GM18868 (cell line): Measurements from ENCODE around the gene PTMA.
"Not testable (repeated sequence)": the region's sequence is repeated elsewhere in the genome, so short reads cannot be mapped to it uniquely, and the experiment has no call there.

Experiments used
- ATAC-seq: cut with Tn5 transposase; IDR thresholded peaks from one replicate; pipeline ENCODE4 v1.9.1; 2021; ENCODE audit warnings: mild to moderate bottlenecking, moderate library complexity; ENCODE audit not compliant: unreplicated experiment

PTMA gene

DNA sequence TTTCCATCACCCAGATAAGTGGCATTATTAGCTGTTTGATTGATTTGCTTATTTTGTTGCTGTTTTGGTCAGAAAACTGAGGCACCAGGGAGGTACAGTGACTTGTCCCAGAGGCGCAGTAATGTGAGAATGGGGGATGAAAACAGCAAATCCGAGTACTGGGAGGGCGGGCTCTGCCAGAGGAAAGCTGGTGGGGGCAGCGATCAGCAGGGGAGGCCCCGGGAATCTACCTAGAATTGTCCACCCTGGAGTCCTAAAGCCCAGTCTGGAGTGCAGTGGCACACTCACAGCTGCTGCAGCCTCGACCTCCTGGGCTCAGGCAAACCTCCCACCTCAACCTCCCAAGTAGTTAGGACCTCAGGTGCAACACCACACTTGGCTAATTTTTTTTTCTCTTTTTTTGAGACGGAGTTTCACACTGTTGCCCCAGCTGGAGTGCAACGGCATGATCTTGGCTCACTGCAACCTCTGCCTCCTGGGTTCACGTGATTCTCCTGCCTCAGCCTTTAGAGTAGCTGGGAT lies 17.0 kb upstream of the PTMA start:
- no peak for ATAC-seq

DNA sequence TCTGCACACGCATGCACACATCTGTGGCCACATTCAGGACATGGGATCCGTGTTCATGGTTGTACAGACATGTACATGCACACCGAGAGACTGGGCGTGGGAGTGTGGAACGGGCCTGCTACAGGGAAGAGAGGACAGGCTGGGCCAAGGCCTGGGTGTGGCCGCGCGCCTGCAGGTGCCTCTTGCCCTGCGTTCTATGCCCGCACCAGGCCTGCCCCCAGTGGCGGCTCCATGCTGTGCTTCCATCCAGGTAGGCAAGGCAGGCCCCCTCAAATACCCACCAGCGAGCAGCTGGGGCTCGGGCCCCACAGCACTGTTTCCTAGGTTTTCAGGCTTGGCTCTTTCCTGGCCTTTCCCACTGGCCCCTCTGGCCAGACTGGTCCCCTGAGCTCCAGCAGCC lies 15.5 kb upstream of the PTMA start:
- no peak for ATAC-seq

DNA sequence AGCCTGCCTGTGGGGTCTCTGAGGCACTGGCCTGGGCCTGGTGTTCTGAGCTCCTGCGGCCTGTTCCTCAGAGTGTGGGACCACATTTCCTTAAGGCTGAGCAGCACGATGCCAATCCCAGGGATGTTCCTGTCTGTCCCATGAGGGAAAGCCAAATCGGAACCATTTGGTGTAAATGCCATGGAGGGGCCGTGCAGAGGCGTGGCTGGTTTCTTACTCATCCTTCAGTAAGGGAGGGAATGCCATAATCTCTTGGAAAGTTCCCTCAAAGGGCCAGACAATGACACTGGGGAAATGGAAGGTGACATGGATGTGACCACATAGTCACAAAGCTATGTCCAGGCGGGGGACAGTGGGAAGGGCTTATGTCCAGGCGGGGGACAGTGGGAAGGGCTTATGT lies 14.4 kb upstream of the PTMA start:
- no peak for ATAC-seq

GRCh38 chr2:231696004-231696367 lies 12.3 kb upstream of the PTMA start:
- ATAC-seq: no peak

DNA sequence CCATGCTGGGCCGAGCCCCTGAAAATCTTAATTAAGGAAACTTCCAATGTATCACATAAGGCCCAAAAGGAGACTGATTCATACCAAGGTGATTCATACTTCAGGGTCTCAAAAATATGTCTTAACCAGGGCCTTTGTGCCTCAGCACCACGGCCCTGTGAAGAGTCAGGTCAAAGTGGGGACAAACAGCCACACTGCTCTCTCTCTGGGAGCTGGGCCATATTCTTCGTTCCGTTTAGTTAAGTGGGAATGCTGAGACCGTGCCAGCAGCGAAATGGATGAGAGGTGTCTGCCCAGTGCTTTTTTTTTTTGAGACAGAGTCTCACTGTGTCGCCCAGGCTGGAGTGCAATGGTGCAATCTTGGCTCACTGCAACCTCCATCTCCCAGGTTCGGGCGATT lies 9.3 kb upstream of the PTMA start:
- ATAC-seq: no peak

DNA sequence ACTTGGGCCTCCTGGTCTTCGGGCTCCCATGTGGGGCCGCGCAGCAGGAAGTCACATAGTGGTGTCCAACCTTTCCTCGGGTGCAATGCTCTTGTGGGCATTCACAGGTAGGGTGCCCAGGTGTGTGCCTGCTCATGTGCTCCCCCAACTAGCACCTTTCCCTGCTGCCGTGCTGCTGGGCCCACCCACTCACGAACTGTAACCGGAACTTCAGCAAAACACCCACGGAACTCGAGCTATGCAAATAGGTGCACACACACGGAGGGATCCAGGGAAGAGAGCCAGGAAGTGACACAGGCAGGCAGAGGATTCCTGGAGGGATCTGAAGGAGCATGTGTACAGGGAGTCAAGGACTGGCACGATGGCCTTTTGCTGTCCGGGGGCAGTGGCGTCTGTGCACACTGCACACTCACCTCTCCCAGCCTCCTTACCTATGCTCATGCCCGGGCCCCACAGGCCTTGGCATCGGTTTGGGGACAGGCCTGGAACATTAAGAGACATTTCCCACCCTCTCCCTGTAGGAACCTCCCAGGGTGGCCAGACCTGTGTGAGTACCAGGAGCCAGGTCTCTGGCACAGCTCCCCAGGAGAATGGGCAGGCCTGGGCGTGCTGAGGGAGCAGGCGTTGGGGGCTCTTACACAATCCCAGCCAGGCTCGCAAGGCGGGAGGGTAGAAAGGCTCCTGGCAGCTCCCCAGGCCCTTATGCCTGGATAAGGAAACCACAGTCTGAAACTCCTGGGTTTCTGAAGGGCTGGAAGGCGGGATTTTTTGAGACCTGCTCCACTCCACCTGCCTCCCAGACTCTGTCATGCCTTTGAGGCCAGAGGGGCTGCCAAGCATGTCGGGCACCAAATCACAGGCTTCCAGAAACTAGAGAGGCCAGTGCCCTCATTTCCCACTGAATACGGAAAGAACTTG lies 6.6 kb upstream of the PTMA start:
- ATAC-seq: no peak

DNA sequence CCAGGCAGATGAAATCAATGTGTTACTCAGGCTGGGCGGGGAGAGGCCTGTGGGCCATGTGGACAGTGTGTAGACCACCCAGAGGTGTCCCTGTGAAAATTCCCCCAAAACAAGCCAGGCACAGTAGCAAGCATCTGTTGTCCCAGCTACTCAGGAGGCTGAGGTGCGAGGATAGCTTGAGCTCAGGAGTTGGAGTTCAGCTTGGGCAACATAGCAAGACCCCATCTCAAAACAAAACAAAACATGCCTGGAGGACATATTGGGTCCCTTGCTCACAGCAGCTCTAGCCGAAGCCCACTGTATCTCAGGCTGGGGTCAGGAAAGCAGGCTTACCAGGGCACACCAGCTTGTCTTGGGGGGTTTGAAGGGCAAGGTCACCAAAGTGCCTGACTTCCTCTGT lies 4.3 kb upstream of the PTMA start:
- ATAC-seq: no peak

GRCh38 chr2:231706731-231707624 lies 1.3 kb upstream of the PTMA start:
- ATAC-seq: peak; percentile 43

DNA sequence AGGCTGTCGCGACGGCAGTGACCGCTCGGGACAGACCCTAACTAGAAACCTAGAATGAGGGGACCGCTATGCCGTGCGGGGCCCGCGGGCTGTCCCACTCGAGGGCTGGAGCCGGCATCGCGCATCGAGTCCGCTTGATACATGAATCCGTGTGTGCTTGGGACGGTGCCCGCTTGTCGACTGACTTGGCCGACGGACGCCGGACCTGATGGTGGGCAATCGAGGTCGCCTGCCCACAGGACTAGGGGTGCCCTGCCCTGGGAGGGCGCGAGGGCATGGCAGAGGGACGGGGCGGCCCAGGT lies 749 bp upstream of the PTMA start:
- no peak for ATAC-seq

- ATAC-seq: no peak
These were observed 679 bp downstream of the PTMA start for GRCh38 chr2:231708773-231709635.

- ATAC-seq: no peak
These were observed 1.3 kb downstream of the PTMA start for GRCh38 chr2:231709636-231709980.

DNA sequence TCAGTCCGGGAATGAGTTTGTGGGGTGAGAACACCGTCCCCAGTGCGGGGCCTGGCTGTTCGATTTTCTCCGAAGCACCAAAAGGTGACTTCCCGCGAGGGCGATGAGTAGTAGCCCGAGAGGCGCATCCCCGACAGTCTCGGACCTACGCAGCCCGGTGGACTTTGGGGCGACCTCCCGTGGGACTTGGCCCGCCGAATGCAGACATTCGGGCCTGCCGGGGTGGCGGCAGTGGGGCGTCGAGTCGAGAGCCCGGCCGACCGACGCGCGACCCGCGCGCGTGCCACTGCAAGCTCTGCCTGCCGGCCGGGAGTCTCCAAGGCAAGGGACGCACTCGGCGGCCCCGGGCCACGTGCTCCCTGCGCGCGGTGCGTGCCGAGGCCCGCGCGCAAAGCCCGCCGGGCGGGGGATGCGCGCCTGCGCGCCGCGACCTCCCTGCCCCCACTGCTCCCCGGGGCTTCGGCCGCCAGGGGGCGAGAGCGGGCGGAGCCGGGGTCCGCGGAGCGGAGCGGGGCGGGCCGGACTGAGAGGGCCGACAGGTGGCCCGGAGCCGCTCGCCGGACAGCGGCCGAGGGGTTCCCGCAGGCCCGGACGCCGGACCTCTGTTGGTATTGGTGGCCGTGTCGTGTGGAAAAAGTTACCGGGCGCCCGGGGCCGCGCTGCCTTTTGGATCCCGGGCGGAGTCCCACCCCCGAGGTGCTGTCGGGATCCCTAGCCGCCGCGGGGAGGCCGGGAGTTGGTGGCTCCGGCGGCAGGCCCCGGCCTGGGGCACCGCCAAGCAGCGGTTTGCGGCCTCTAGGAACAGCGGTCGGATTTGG lies 1.9 kb downstream of the PTMA start:
- ATAC-seq: peak; percentile 22

DNA sequence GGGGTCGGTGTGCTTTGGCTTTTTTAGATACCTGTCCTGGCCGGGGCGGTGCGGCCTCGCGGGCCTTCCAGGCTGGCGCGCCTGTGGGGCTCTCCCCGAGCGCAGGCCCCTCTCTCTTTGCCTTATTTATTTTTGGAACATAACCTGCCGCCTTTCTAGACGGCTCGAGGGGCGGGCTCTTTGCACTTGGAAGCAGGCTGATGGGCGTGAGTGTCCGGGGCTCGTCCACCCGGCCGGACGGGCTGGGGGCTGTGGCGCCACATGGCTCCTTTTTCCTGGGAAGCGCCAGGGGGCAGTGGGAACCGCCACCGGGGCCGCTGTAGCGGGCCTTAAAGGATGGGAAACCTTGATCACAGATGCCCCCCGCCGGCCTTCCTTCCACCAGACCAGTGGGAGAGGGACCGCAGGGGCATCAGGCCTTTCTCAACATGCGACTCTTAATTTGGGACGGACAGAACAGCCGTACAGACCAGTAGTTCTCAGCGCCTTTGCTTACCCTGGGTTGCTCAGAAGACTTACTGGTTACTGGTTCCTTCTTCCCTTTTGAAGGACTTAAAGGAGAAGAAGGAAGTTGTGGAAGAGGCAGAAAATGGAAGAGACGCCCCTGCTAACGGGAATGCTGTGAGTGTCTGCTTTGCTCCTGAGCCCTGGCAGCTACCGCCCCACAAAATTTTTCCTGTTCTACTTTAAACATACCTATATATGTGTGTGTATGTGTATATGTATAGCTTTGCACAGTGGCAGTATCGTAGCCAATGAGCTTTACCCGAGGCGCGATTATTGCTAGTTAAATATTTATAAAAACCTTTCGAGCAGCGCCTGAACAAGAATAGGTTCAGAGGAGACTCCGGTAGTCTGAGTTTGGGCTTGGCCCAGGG lies 2.7 kb downstream of the PTMA start:
- no peak for ATAC-seq

DNA sequence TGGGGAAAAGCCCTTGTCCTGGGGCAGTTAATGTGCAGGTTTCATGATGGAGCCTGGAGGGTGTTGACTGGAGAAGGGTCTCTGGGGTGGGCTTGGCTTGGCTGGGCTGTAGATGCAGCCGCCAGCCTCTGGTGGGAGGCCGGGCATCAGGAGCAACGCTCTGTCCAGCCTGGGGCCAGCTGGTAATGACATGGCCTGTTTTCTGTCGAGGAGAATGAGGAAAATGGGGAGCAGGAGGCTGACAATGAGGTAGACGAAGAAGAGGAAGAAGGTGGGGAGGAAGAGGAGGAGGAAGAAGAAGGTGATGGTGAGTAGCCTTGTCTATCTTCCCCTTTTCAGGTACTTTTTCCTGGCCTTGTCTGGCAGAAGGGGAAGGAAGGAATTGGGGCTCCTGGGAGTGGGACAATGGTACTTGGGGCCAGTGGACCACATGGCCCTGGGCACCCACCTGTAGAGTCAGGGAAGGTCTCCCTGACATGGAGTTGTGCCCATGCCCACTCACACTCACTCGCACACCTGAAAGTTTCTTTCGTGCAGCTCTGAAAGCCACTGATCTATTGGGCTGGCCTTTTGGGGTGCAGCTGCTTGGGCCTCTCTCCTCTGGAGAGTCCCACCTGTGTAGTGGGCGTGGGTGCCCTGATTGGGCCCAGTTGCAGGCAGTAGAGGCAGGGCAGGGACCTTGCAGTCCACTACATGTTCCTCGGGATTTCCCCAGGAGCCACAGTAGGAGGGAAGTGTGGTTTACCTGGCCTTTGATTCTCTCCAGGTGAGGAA lies 3.5 kb downstream of the PTMA start:
- no peak for ATAC-seq

DNA sequence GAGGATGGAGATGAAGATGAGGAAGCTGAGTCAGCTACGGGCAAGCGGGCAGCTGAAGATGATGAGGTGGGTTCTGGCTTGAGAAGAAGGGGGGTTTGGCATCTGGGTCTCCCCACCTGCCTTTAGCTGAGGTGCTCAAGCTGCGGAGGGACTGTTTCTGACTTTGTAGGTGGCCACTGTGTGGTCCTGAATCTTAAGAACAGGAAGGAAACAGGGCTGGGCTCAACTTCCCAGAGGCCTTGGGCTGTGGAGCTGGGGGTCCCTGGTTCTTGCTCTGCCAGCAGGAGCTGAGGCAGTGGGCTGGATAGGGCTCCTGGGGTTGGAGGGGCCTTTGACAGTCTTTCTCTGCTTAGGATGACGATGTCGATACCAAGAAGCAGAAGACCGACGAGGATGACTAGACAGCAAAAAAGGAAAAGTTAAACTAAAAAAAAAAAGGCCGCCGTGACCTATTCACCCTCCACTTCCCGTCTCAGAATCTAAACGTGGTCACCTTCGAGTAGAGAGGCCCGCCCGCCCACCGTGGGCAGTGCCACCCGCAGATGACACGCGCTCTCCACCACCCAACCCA lies 4.2 kb downstream of the PTMA start:
- not testable (repeated sequence) for ATAC-seq

DNA sequence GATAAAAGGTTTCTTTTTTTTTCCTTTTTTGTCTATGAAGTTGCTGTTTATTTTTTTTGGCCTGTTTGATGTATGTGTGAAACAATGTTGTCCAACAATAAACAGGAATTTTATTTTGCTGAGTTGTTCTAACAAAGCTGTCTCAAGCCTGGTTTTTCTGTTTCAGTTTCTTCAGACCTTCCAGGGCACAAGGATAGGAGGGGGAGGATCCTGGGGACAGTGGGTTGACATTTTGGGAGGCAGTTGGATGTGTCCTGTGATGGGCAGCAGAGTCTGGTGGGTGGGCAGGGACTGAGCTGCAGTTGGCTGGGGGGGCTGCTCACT lies 5.0 kb downstream of the PTMA start:
- ATAC-seq: not testable (repeated sequence)

- ATAC-seq: no peak
These were observed 5.7 kb downstream of the PTMA start for GRCh38 chr2:231713730-231714638.
